ENCODE results near the gene MOAP1.

MOAP1 gene

GRCh38 chr14:93201155-93201704 is 16.5 kb upstream of the MOAP1 start:
- DNase-seq (ENCODE audit: low read depth): no peak
- no peak overlapping the region for H3K4me3 ChIP-seq (ENCODE audit: low read depth, low read length)
- TF ChIP-seq CTCF (conservative IDR thresholded peaks at IDR 0.05; ENCODE audit: low read depth, low read length): no peak

GRCh38 chr14:93200553-93200952 is 15.9 kb upstream of the MOAP1 start:
- H3K4me3 ChIP-seq (ENCODE audit: low read depth, low read length): no peak overlapping the region
- no peak for TF ChIP-seq CTCF (conservative IDR thresholded peaks at IDR 0.05; ENCODE audit: low read depth, low read length)
- DNase-seq (ENCODE audit: low read depth): no peak

GRCh38 chr14:93199031-93199430 is 14.3 kb upstream of the MOAP1 start:
- no peak for TF ChIP-seq CTCF (conservative IDR thresholded peaks at IDR 0.05; ENCODE audit: low read depth, low read length)
- H3K4me3 ChIP-seq (ENCODE audit: low read depth, low read length): no peak overlapping the region
- DNase-seq (ENCODE audit: low read depth): no peak

GRCh38 chr14:93195316-93195999 is 10.8 kb upstream of the MOAP1 start:
- TF ChIP-seq CTCF (conservative IDR thresholded peaks at IDR 0.05; ENCODE audit: low read depth, low read length): no peak
- DNase-seq (ENCODE audit: low read depth): peak; percentile 6
- H3K4me3 ChIP-seq (ENCODE audit: low read depth, low read length): no peak overlapping the region

DNA sequence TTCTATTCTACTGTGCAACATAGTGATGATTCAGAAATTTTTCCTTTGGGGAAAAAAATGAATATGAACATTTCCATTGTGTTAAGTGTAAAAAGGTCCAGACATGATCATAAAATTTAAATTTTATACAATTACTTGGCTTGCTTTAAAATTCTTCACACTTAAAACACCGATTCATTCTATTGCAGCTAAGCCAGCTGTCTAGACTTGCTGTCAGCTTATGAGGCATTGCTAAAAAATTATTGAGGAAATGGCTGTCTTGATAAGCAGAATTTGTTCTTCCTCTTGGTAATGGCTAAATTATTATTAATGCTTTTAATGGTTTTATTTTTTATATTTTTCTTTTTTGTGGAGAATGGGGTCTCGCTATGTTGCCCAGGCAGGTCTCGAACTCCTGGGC is 2.3 kb upstream of the MOAP1 start:
- no peak for TF ChIP-seq CTCF (conservative IDR thresholded peaks at IDR 0.05; ENCODE audit: low read depth, low read length)
- H3K4me3 ChIP-seq (ENCODE audit: low read depth, low read length): no peak overlapping the region
- DNase-seq (ENCODE audit: low read depth): no peak

GRCh38 chr14:93186466-93186865 is 1.8 kb upstream of the MOAP1 start:
- no peak overlapping the region for H3K4me3 ChIP-seq (ENCODE audit: low read depth, low read length)
- no peak for DNase-seq (ENCODE audit: low read depth)
- TF ChIP-seq CTCF (conservative IDR thresholded peaks at IDR 0.05; ENCODE audit: low read depth, low read length): no peak

DNA sequence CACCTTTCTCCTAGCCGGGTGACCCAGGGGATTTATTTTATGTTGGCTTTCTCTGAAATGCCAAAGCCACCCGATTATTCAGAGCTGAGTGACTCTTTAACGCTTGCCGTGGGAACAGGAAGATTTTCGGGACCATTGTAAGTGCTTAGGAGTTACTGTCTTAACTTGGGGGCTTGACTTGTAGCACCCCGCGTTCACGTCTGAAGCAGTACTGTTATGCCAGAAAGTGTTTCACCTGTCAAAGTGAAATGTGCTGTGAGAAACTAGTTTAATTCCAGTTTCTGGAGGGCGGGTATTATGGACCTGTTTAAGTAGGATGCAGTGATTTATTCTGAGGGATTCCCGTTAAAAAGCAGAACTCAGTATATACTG is 638 bp upstream of the MOAP1 start:
- peak overlapping the region; percentile 99 for H3K4me3 ChIP-seq (ENCODE audit: low read depth, low read length)
- TF ChIP-seq CTCF (conservative IDR thresholded peaks at IDR 0.05; ENCODE audit: low read depth, low read length): no peak
- peak; percentile 28 for DNase-seq (ENCODE audit: low read depth)
